Muscle of leg (tissue), 11 donors: Measurements from ENCODE around the gene RALGPS1. TPM values are rescaled to one million over a fixed set of nuclear protein-coding genes. Genes with fewer than 3 reads are reported as not detected.

Experiments
- DNase-seq: peaks from one replicate; pipeline ENCODE4 v3.0.0; 2013
- H3K27ac ChIP-seq: one replicate; pipeline ENCODE4 v1.5.1; 2013; ENCODE audit warnings: mild to moderate bottlenecking, low read length, control low read depth
- H3K27me3 ChIP-seq: one replicate; pipeline ENCODE4 v1.6.1; 2013; ENCODE audit warnings: low read length; ENCODE audit not compliant: control insufficient read depth, insufficient read depth
- H3K36me3 ChIP-seq: one replicate; pipeline ENCODE4 v1.6.1; 2013; ENCODE audit warnings: low read length; ENCODE audit not compliant: control insufficient read depth, insufficient read depth
- H3K4me1 ChIP-seq: one replicate; pipeline ENCODE4 v1.6.1; 2013; ENCODE audit warnings: low read length; ENCODE audit not compliant: control insufficient read depth, insufficient read depth
- H3K4me3 ChIP-seq: one replicate; pipeline ENCODE4 v1.5.1; 2013; ENCODE audit warnings: low read length, control low read depth
- H3K9me3 ChIP-seq: replicated peaks from 2 replicates; pipeline ENCODE4 v1.6.1; 2013; ENCODE audit warnings: low read depth, low read length; ENCODE audit not compliant: control insufficient read depth
- WGBS: methylation state at CpG from one replicate; pipeline ENCODE4 v1.1.5; 2013; ENCODE audit warnings: missing lambda C conversion rate; ENCODE audit not compliant: insufficient coverage; 5-methylcytosine and 5-hydroxymethylcytosine counted together
- polyA plus RNA-seq, 8 donors: library from polyadenylated mRNA; unstranded; fragments of 120-200 nt; gene quantifications; one replicate each; pipeline versions ENCODE4 v1.2.1 to v1.2.3, GENCODE V29; 2013; ENCODE audit warnings: inconsistent platforms in 1 of 8, low replicate concordance in 1 of 8; ENCODE audit not compliant: insufficient read length in 8 of 8, insufficient read depth in 1 of 8
- total RNA-seq: library from RNA; stranded (reverse); fragments of 120-200 nt; gene quantifications from one replicate; pipeline ENCODE4 v1.2.4, GENCODE V29; 2013

RALGPS1 gene
- total and polyA plus RNA-seq, 9 donors: 4.6 to 8.6 (median 7.2) TPM

DNA sequence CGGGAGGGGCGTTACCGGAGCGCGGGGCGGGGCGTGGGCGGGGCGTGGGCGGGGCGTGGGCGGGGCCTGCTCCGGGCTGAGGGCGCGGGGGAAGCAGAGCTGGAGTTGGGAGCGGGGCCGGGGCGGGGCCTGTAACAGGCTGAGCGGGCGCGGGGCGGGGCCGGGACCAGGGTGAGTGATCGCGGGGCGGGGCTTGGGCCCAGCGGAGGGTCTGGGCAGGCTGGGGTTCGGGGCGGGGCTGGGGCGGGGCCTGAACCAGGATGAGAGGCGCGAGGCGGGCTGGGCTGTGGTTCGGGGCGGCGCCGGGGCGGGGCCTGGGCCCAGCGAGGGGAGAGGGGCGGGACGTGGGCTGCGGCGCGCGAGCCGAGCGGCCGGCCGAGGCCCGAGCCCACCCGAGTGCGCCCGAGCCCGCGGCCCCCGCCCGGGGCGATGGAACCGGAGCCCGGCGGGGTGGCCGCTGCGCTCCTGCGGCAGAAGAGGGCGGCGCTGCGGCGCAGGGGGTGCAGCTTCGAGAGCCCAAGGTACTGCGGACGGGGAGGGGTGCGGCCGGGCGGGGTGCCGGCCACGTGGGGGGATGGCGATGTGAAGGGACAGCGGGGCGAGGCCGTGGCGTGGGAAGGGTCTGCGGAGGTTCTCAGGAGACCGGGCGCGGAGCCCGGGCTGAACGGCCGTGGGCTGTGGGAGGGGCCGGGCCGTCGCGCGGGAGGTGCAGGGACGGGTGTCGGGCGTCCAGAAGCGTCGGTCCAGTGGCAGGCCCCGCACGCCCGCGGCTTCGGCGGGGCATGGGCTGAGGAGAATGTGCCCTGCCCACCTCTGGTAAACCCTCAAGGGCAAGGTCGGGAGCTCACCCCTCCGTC lies 310.5 kb downstream of the RALGPS1 start:
- H3K9me3 ChIP-seq: no peaks in the 10 kb centered on the region

DNA sequence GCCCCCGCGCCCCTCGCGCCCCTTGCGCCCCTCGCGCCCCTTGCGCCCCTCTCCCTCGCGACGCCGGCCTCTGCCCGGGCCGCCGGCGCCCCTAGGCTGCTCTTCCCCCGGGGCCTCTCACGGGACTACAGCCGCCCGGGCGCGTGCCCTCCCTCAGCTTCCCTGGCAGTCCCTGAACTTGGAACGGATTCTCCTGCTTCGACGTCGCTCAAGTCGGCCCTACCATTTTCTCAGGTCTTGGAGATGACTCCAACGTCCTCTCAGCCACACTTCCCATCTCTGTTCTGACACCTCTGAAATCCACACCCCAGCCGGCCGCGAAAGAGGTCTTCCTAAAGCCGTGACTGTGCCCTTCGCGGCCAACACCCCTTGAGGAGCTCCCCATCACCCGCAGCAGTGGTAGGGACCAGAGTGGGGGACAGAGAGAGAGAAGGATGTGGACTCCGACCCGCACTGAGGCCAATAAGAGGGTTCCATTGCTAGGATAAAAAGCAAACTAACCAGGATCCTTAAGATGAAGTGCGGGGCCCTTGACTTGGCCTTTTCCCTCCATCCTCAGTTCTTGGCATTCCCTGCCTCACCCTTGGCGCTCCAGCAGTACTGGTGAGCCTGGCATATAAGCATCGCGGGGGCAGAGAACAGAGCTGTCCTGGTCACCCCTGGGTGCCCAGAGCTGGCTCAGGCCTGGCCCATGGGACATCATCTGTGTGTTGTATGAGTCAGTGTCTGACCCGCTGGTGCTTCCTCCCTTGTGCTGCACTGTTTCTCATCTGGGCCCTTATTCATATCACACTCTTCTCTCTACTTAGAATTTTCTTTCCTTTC lies 311.4 kb downstream of the RALGPS1 start:
- H3K36me3 ChIP-seq: no peaks in the 10 kb centered on the region
- no peak overlapping the region for H3K27ac ChIP-seq
- WGBS: 6% methylated on average over 29 of the region's 42 CpGs
- no peaks in the 10 kb centered on the region for H3K9me3 ChIP-seq
- DNase-seq: peak; percentile 48
- H3K4me1 ChIP-seq: peaks cover 22% of the 10 kb centered on the region
- H3K4me3 ChIP-seq: peak overlapping the region; percentile 57
- H3K27me3 ChIP-seq: peaks cover 11% of the 10 kb centered on the region

More for the DNA sequence above, 310.5 kb downstream of the RALGPS1 start:
- Histone ChIP-seq H3K27me3 (peaks cover 12% of the 10 kb centered on the region), H3K4me3 (peak overlapping the region; percentile 65), H3K36me3 (no peaks in the 10 kb centered on the region), H3K27ac (peak overlapping the region; percentile 89), H3K4me1 (peaks cover 22% of the 10 kb centered on the region)
- 1% methylated on average over 105 of the region's 106 CpGs for WGBS
- DNase-seq: peak; percentile 98

GRCh38 chr9:127229691-127230417 lies 315.3 kb downstream of the RALGPS1 start:
- Histone ChIP-seq H3K9me3 (no peaks in the 10 kb centered on the region), H3K4me1 (peaks cover 11% of the 10 kb centered on the region), H3K36me3 (no peaks in the 10 kb centered on the region), H3K27me3 (peaks cover 2% of the 10 kb centered on the region), H3K27ac (no peak overlapping the region), H3K4me3 (no peak overlapping the region)
- DNase-seq: no peak
- WGBS: 97% methylated on average over 3 of the region's 4 CpGs

DNA sequence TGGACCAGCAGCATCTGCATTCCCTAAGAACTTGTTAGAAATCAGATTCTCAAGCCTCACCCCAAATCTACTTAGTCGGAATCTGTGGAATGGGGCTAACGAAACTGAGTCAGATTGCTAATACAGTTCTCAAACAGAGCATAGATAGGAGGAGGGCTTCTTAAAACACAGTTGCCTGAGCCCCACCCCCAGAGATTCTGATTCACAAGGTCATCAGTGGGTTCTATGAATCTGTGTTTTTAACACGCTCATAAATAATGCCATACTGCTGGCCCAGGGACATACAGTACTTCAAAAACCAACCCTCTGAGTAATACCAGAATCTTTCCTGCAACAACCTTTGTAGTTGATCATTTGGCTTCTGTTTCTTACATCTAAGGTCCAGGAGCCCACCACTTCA lies 317.1 kb downstream of the RALGPS1 start:
- H3K36me3 ChIP-seq: no peaks in the 10 kb centered on the region
- no CpG with 5 or more reads among the region's 3 CpGs for WGBS
- H3K4me3 ChIP-seq: no peak overlapping the region
- DNase-seq: no peak
- H3K4me1 ChIP-seq: peaks cover 2% of the 10 kb centered on the region
- H3K27me3 ChIP-seq: no peaks in the 10 kb centered on the region
- H3K27ac ChIP-seq: no peak overlapping the region
- no peaks in the 10 kb centered on the region for H3K9me3 ChIP-seq

DNA sequence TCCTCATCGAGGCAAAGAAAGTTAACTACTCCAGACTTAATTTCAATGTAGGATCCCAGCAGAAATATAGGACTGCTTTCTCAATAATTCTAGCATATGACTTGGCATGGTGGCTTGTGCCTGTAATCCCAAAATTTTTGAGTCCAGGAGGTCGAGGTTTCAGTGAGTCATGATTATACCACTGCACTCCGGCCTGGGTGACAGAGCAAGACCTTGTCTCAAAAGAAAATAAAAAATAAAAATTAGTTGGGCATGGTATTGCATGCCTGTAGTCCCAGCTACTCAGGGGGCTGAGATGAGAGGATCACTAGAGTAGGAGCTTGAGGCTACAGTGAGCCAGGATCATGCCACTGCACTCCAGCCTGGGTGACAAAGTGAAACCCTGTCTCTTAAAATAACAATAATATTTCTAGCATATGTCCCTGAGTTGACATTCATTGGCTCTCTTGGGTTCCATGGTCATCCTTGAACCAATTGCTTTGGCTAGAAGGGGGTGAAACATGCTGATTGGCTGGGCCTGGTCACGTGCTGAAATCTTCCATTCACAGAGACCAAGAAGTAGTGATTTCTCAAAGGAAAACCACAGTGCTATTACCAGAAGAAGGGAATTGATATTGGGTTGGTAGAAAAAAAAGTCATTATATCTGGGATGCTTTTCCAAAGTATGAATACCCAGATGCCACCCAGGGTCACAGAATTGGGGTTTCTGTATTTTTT lies 318.4 kb downstream of the RALGPS1 start:
- Histone ChIP-seq H3K27me3 (no peaks in the 10 kb centered on the region), H3K36me3 (peaks cover 5% of the 10 kb centered on the region), H3K4me1 (no peaks in the 10 kb centered on the region), H3K27ac (peak overlapping the region; percentile 53), H3K4me3 (no peak overlapping the region), H3K9me3 (no peaks in the 10 kb centered on the region)
- no peak for DNase-seq
- 78% methylated on average over 3 of the region's 4 CpGs for WGBS

GRCh38 chr9:127233550-127233949 lies 319.0 kb downstream of the RALGPS1 start:
- Histone ChIP-seq H3K36me3 (peaks cover 7% of the 10 kb centered on the region), H3K4me3 (no peak overlapping the region), H3K4me1 (no peaks in the 10 kb centered on the region), H3K9me3 (no peaks in the 10 kb centered on the region), H3K27ac (peak overlapping the region; percentile 53), H3K27me3 (no peaks in the 10 kb centered on the region)
- peak; percentile 86 for DNase-seq
- 40% methylated on average over 1 of the region's 4 CpGs for WGBS

DNA sequence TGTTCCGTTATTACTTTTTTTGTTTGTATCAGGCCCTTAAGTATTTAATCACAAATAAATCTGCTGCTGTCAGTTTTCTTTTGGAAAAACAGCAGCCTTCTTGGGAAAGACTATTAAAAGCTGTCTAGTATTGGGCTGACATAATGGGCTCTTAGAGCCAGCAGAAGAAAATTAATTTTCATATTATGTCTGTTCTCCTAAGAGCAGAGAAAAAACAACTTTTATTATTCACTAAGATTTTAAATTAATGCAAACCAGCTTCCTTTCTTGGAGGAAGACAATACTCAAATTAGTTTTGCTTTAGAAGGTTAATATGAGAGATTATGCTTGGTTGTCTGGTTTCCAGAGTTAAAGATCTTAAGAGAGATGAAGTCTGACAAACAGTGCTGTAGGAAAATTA lies 319.4 kb downstream of the RALGPS1 start:
- Histone ChIP-seq H3K27ac (peak overlapping the region; percentile 53), H3K4me1 (no peaks in the 10 kb centered on the region), H3K27me3 (no peaks in the 10 kb centered on the region), H3K36me3 (peaks cover 7% of the 10 kb centered on the region), H3K9me3 (no peaks in the 10 kb centered on the region), H3K4me3 (no peak overlapping the region)
- peak; percentile 64 for DNase-seq
- WGBS: no CpG with 5 or more reads among the region's 1 CpG

- Histone ChIP-seq H3K9me3 (no peaks in the 10 kb centered on the region), H3K27ac (no peak overlapping the region), H3K27me3 (no peaks in the 10 kb centered on the region), H3K4me1 (no peaks in the 10 kb centered on the region), H3K4me3 (no peak overlapping the region), H3K36me3 (peaks cover 12% of the 10 kb centered on the region)
- WGBS: 75% methylated on average over 4 of the region's 4 CpGs
- DNase-seq: no peak
Measured at GRCh38 chr9:127237801-127238200, 323.2 kb downstream of the RALGPS1 start.

DNA sequence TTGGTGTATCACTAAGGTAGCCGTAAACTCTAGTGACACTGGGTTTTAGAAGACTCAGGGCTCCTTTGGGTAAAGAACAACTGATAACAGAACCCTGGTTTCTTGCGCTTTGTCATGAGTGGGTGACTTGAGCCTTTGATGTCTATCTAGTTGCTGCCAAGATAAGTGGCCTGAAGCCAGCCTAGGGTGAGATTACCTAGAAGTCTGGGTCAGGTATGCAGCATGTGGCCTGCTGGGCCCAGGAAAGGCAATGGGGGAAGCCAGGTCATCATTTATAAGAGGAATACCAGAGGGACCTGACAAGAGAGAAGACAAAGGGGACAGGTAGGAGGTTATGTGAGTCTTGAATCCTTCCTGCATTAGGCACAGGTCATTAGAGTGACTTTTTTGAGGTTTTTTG lies 326.8 kb downstream of the RALGPS1 start:
- Histone ChIP-seq H3K36me3 (peaks cover 15% of the 10 kb centered on the region), H3K4me3 (no peak overlapping the region), H3K4me1 (peaks cover 9% of the 10 kb centered on the region), H3K27ac (no peak overlapping the region), H3K9me3 (no peaks in the 10 kb centered on the region), H3K27me3 (no peaks in the 10 kb centered on the region)
- no peak for DNase-seq
- WGBS: 92% methylated on average over 2 of the region's 2 CpGs
